GM21528 (cell line): Measurements from ENCODE around the gene DEDD.
"Not testable (repeated sequence)": the region's sequence is repeated elsewhere in the genome, so short reads cannot be mapped to it uniquely, and the experiment has no call there.

Experiments
- ATAC-seq: cut with Tn5 transposase; IDR thresholded peaks from one replicate; pipeline ENCODE4 v1.9.1; 2021; ENCODE audit warnings: mild to moderate bottlenecking, moderate library complexity; ENCODE audit not compliant: unreplicated experiment, low FRiP score

Gene DEDD

GRCh38 chr1:161130266-161130665 is 2.2 kb downstream of the DEDD start:
- no peak for ATAC-seq

GRCh38 chr1:161128591-161129420 is 3.7 kb downstream of the DEDD start:
- ATAC-seq, result no peak

DNA sequence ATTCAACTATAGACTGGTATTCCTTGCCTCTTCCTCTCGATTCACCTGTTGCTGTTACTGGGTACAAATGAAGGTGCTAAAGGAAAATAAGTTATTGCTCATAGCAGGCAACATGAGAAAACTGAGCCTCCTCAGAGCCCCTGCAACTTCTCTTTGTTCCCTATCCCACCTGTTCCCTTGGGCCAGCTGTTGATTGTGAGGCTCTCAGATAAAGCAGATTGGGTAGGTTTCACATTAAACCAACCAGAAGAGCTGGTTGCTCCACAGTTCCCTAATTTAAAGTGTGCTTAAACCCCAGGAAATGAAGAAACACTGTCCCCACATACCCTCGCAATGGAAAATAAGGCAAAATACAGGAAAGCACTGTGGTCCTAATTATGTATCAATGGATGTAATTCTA is 4.8 kb downstream of the DEDD start:
- ATAC-seq, result no peak

DNA sequence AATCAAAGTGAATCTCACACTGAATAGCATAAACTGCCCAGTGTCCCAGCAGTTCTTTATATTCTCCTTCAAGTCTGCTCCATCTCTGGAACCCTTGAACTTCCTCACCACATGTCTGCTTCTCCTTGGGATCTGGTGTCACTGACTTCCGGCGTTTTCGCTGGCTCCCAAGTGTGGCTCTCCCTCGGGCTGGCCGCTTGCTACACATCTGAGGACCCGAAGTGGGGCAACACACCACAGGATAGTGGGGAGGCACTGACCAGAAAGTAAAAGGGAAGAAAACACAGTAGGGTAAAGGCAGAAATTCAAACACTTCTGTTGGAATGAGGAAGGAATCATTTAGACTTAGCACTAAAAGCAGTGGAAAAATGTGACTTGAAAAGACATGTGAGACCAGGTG is 9.5 kb downstream of the DEDD start:
- no peak for ATAC-seq

GRCh38 chr1:161121834-161122233 is 10.6 kb downstream of the DEDD start:
- ATAC-seq, result no peak

- ATAC-seq, result no peak
Measured at GRCh38 chr1:161121042-161121650, 11.3 kb downstream of the DEDD start.

GRCh38 chr1:161119092-161119903 is 13.2 kb downstream of the DEDD start:
- ATAC-seq, result no peak

- peak; percentile 79 for ATAC-seq
Measured at GRCh38 chr1:161117759-161118581, 14.5 kb downstream of the DEDD start, which contains the start of the genes NIT1 and PFDN2. TSS of gene NIT1 (plus strand) at chr1:161118105. CDS start at chr1:161118177, 72 bp downstream. TSS of gene PFDN2 (minus strand) at chr1:161118037. CDS start at chr1:161118026, 11 bp downstream.

DNA sequence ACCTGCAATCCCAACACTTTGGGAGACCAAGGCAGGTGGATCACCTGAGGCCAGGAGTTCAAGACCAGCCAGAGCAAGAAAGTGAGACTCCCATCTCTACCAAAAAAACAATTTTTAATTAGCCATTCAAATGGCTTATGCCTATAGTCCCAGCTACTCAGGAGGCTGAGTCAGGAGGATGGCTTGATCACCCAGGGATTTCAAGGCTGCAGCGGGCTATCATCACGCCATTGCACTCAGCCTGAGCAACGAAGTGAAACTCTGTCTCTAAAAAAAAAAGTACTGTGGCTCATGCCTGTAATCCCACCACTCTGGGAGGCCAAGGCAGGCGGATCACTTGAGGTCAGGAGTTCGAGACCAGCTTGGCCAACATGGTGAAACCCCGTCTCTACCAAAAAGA is 16.5 kb downstream of the DEDD start:
- not testable (repeated sequence) for ATAC-seq

DNA sequence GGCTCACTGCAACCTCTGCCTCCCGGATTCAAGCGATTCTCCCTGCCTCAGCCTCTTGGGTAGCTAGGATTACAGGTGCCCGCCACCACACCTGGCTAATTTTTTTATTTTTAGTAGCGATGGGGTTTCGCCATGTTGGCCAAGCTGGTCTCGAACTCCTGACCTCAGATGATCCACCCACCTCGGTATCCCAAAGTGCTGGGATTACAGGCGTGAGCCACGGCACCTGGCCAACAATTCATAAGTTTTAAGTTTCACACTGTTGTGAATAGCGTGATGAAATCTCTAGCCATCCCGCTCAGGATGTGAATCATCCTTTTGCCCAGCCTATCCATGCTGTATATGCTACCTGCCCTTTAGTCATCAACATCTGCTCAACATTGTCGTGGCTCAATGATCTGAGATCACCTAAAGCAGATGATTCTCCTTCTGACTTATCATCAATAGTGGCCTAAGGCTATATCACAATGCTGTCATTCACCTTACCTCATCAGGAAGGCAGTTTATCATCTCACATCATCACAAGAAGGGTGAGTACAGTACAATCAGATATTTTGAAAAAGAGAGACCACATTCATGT is 17.2 kb downstream of the DEDD start:
- ATAC-seq, result no peak

DNA sequence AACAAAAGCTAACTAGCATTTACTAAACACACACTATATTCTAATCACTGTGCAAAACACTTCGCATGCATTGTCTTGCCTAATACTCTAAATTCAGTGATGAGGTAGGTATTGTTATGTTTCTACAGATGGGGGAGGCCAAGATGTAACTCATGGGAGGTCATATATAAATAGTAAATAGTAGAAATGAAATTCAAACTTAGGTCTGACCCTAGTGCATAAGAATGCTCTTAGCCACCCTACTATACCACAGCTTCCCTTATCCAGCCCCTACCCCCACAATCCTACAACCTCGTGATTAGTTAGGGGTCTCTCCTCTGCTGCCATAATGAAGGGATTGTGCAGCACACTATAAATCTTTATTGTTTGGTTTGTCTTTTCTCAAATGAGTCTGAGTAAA is 17.9 kb downstream of the DEDD start:
- no peak for ATAC-seq

GRCh38 chr1:161113915-161114314 is 18.6 kb downstream of the DEDD start:
- ATAC-seq, result no peak

- ATAC-seq, result no peak
Measured at GRCh38 chr1:161111527-161111926, 20.9 kb downstream of the DEDD start.

DNA sequence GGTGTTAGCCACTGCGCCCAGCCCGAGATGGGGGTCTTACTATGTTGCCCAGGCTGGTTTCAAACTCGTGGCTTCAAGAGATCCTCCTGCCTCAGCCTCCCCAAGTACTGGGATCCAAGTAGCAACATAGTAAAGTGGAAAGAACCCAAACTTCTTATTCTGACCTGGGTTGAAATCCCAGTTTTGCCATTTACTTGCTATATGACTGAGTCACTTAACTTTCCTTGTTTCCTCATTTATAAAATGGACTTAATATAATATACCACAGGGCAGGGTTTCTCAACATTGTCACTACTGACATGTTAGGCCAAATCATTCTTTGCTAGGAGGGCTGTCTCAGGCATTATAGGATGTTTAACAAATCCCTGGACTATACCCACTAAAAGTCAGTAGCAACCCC is 21.4 kb downstream of the DEDD start:
- no peak for ATAC-seq

DNA sequence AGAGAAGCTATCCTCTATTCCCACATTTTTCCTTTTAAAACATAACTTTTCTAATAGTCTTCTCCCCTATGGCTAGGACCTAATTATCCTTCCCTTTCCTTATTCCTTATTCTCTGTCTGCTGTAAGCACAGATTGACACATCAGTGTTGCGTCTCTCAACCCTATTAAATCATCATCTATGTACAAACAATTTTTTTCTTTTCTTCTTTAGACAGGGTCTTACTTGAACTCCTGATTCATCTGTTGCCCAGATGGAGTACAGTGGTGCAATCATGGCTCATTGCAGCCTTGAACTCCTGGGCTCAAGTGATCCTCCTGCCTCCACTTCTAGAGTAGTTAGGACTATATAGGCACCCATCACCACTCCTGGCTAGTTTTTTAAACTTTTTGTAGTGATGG is 26.0 kb downstream of the DEDD start:
- ATAC-seq, result no peak

DNA sequence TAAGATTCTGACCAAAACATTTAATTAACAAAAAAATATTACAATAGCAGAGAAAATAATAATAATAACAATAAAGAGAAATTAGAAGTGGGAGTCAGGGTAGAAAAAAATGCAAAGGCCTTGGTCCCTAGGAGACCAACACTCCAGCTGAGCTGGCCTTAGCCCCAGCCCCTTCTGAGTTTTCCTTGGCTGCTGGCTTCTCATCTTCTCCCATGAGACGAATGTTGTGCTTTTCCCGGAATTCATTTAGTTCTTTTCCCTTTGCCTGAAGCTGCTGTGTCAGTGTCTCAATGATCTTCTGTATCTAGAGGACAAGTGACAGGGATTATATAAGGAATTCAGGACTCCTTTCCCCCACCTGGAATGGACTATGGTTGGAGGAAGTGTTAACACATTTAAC is 31.9 kb downstream of the DEDD start:
- ATAC-seq, result no peak

DNA sequence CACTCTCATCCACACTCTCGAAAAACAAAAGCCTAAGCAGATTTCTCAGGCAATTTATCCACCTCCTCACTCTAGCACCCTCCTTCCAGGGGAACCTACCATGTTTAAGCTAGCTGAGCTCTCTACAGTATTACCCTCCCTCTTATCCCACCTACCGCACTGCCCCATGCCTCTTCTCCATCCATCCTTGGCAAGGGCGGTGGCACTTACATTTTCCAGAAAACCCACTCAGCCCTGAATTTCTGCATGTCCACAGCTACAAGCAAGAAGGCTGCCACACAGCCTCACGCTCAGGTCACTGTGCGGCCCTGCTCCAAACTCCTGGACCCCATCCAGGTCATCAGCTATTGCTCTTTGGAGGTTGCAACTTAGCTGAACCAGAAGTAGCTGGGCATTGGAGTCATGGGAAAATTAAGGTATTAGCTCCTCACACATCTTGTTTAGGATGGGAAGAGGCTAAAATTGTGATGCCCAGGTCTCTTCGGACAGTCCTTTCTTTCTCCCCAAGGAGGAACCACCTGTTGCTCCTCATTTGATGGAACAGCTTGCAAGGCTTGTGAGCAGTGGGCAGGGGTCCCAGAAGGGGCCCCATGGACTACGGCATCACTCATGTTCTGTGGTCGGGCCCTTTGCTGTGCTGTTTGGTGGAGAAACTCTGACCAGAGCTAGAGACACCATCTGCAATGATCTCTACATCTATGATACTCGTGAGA is 33.2 kb downstream of the DEDD start:
- ATAC-seq, result no peak

GRCh38 chr1:161098210-161099068 is 34.0 kb downstream of the DEDD start, which contains the start of gene KLHDC9:
TSS of gene KLHDC9 (plus strand) at chr1:161098361. CDS start at chr1:161098536, 175 bp downstream.
- peak; percentile 64 for ATAC-seq
